GM23338 (cell line): ENCODE data around the gene LSM3. TPM values are rescaled to one million over a fixed set of nuclear protein-coding genes. Genes with fewer than 3 reads are reported as not detected.

Experiments
- ATAC-seq: fragments of 200-7000 bp; cut with Tn5 transposase; 3 replicates; pipeline ENCODE4 v1.9.1; 2020
- DNase-seq: peaks from one replicate; pipeline ENCODE4 v3.0.0-alpha.2; 2015; ENCODE audit warnings: low spot score
- H2AFZ ChIP-seq: fragments of 200-600 bp; sonication (generic); 2 replicates; pipeline ENCODE4 v1.8.0; 2016; ENCODE audit warnings: antibody characterized with exemption, mild to moderate bottlenecking, moderate library complexity
- H3F3A ChIP-seq: fragments of 200-600 bp; sonication (generic); replicated peaks from 2 replicates; pipeline ENCODE4 v1.8.0; 2017; ENCODE audit warnings: antibody characterized with exemption, mixed run types, low read depth
- H3K27ac ChIP-seq: fragments of 200-600 bp; sonication (generic); 2 replicates; pipeline ENCODE4 v1.6.1; 2016; ENCODE audit warnings: low read depth
- H3K27me3 ChIP-seq: fragments of 200-600 bp; sonication (generic); 2 replicates; pipeline ENCODE4 v1.8.0; 2016; ENCODE audit warnings: mild to moderate bottlenecking, mixed run types, moderate library complexity; ENCODE audit not compliant: insufficient read depth
- H3K36me3 ChIP-seq: fragments of 200-600 bp; sonication (generic); 2 replicates; pipeline ENCODE4 v1.8.0; 2016; ENCODE audit warnings: mild to moderate bottlenecking; ENCODE audit not compliant: insufficient read depth
- H3K4me1 ChIP-seq: fragments of 200-600 bp; sonication (generic); 2 replicates; pipeline ENCODE4 v1.8.0; 2016; ENCODE audit warnings: mild to moderate bottlenecking, moderate library complexity; ENCODE audit not compliant: insufficient read depth
- H3K4me2 ChIP-seq: fragments of 200-600 bp; sonication (generic); 2 replicates; pipeline ENCODE4 v1.7.1; 2017; ENCODE audit warnings: mixed run types
- H3K4me3 ChIP-seq: fragments of 200-600 bp; sonication (generic); 2 replicates; pipeline ENCODE4 v1.6.1; 2016; ENCODE audit warnings: mixed run types
- H3K79me2 ChIP-seq: fragments of 200-600 bp; sonication (generic); replicated peaks from 2 replicates; pipeline ENCODE4 v1.8.0; 2017; ENCODE audit warnings: mild to moderate bottlenecking; ENCODE audit not compliant: insufficient read depth
- H3K9me2 ChIP-seq: fragments of 200-600 bp; sonication (generic); 2 replicates; pipeline ENCODE4 v1.8.0; 2017; ENCODE audit not compliant: insufficient read depth
- H4K20me1 ChIP-seq: fragments of 200-600 bp; sonication (generic); replicated peaks from 2 replicates; pipeline ENCODE4 v1.8.0; 2017; ENCODE audit warnings: mild to moderate bottlenecking; ENCODE audit not compliant: insufficient read depth
- H3K27ac Mint-ChIP-seq: 2 replicates; pipeline ENCODE4 v1.8.0; 2020; ENCODE audit warnings: inconsistent platforms, mild to moderate bottlenecking, moderate library complexity, mixed read lengths
- H3K27me3 Mint-ChIP-seq: 3 replicates; pipeline ENCODE4 v1.8.0; 2022; ENCODE audit warnings: low read depth, mild to moderate bottlenecking, moderate library complexity, mixed read lengths, inconsistent platforms; ENCODE audit not compliant: insufficient read depth, poor library complexity
- H3K36me3 Mint-ChIP-seq: 3 replicates; pipeline ENCODE4 v1.8.0; 2021; ENCODE audit warnings: low read depth, mild to moderate bottlenecking, inconsistent platforms, moderate library complexity, mixed read lengths
- H3K4me1 Mint-ChIP-seq: 3 replicates; pipeline ENCODE4 v1.8.0; 2020; ENCODE audit warnings: mild to moderate bottlenecking, inconsistent platforms, mixed read lengths
- H3K4me3 Mint-ChIP-seq: 3 replicates; pipeline ENCODE4 v1.8.0; 2021; ENCODE audit warnings: moderate library complexity, mild to moderate bottlenecking, inconsistent platforms, mixed read lengths
- H3K9me3 Mint-ChIP-seq: 3 replicates; pipeline ENCODE4 v1.8.0; 2020; ENCODE audit warnings: moderate library complexity, mild to moderate bottlenecking, inconsistent platforms, mixed read lengths
- NANOG ChIP-seq: IDR thresholded peaks from 2 replicates; pipeline ENCODE4 v1.6.1; 2016; ENCODE audit warnings: antibody characterized with exemption, borderline replicate concordance
- ZNF114 ChIP-seq: fragments of 250-450 bp; sonication (Bioruptor Pico); IDR thresholded peaks from 2 replicates; pipeline ENCODE4 v1.5.0; 2020; ENCODE audit warnings: mild to moderate bottlenecking, moderate library complexity
- ZNF331 ChIP-seq: fragments of 250-450 bp; sonication (Bioruptor Pico); IDR thresholded peaks from 2 replicates; pipeline ENCODE4 v1.5.0; 2020; ENCODE audit warnings: low read depth, mild to moderate bottlenecking, moderate library complexity
- ZNF462 ChIP-seq: fragments of 250-450 bp; sonication (Bioruptor Pico); IDR thresholded peaks from 2 replicates; pipeline ENCODE4 v1.5.0; 2020; ENCODE audit warnings: mild to moderate bottlenecking, moderate library complexity
- polyA plus RNA-seq: library from polyadenylated mRNA; unstranded; fragments of >200 nt; fragmentation: Nextera tagmentation; extraction: Ambion mirVana; gene quantifications from 2 replicates; pipeline ENCODE4 v1.2.1, GENCODE V29; 2016
- total RNA-seq: library from RNA; depleted of rRNA; stranded (reverse); fragments of >200 nt; shearing (Covaris generic); gene quantifications from 2 replicates; pipeline ENCODE4 v1.2.3, GENCODE V29; 2014
- TF ChIP-seq, protein P1 (sequence below), 2 experiments: fragments of 200-600 bp in 1 of 2; sonication (generic) in 1 of 2; conservative IDR thresholded peaks; 2 replicates each; pipeline versions ENCODE4 v1.5.1 to v1.6.1; 2016 to 2017; ENCODE audit warnings: antibody characterized with exemption in 2 of 2, low read depth in 2 of 2, mild to moderate bottlenecking in 2 of 2, moderate library complexity in 1 of 2

The LSM3 gene
- total and polyA plus RNA-seq, 2 experiments from 2014 or later, result 20.1 to 71.5 TPM

- H3K4me2 ChIP-seq, result no peak overlapping the region
- DNase-seq, result no peak
- Mint-ChIP-seq H3K27me3 (peaks cover 3% of the 10 kb centered on the region), H3K4me1 (peaks cover 23% of the 10 kb centered on the region), H3K4me3 (no peak overlapping the region), H3K9me3 (peaks cover 25% of the 10 kb centered on the region), H3K27ac (no peak overlapping the region), H3K36me3 (peaks cover 3% of the 10 kb centered on the region; the same call in 2 of the 3 replicates)
- no peaks in the 10 kb centered on the region for H3K27me3 ChIP-seq
- no peak for ATAC-seq
- no peak overlapping the region for H3K27ac ChIP-seq
- H3F3A ChIP-seq, result no peaks in the 10 kb centered on the region
- no peak for TF ChIP-seq NANOG
- TF ChIP-seq ZNF462 (CRISPR knock-in tag), result no peak
- TF ChIP-seq, protein P1, sequence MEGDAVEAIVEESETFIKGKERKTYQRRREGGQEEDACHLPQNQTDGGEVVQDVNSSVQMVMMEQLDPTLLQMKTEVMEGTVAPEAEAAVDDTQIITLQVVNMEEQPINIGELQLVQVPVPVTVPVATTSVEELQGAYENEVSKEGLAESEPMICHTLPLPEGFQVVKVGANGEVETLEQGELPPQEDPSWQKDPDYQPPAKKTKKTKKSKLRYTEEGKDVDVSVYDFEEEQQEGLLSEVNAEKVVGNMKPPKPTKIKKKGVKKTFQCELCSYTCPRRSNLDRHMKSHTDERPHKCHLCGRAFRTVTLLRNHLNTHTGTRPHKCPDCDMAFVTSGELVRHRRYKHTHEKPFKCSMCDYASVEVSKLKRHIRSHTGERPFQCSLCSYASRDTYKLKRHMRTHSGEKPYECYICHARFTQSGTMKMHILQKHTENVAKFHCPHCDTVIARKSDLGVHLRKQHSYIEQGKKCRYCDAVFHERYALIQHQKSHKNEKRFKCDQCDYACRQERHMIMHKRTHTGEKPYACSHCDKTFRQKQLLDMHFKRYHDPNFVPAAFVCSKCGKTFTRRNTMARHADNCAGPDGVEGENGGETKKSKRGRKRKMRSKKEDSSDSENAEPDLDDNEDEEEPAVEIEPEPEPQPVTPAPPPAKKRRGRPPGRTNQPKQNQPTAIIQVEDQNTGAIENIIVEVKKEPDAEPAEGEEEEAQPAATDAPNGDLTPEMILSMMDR (conservative IDR thresholded peaks at IDR 0.05; ENCODE audit: low read depth in 2 of 2), result no peak
- TF ChIP-seq ZNF114 (CRISPR knock-in tag), result no peak
- no peak for TF ChIP-seq ZNF331
- no peak overlapping the region for H3K4me3 ChIP-seq
- H3K79me2 ChIP-seq, result no peaks in the 10 kb centered on the region
- H3K9me2 ChIP-seq, result 0 out of 2 replicates have a peak, but pooled peaks cover 7% of the 10 kb centered on the region
- H2AFZ ChIP-seq, result no peak overlapping the region
- no peaks in the 10 kb centered on the region; the same call in 1 of the 2 replicates for H3K36me3 ChIP-seq
- H3K4me1 ChIP-seq, result peaks cover 5% of the 10 kb centered on the region
- H4K20me1 ChIP-seq, result no peaks in the 10 kb centered on the region
Measured at GRCh38 chr3:14222457-14222856, 43.8 kb downstream of the LSM3 start.
